ENCODE results near the gene RAP1GAP. TPM values are rescaled to one million over a fixed set of nuclear protein-coding genes. Genes with fewer than 3 reads are reported as not detected.

RAP1GAP gene
- polyA plus RNA-seq, 3 donors = 0.04 TPM; not detected in 2

- DNase-seq = no peak
- Mint-ChIP-seq H3K9me3 (no peaks in the 10 kb centered on the region), H3K4me1 (peaks cover 18% of the 10 kb centered on the region), H3K4me3 (no peak overlapping the region), H3K27ac (no peak overlapping the region), H3K27me3 (ENCODE audit: low read depth in 3 of 3) (peaks cover 14 to 32% (median 21%) of the 10 kb centered on the region in 3 donors), H3K36me3 (no peaks in the 10 kb centered on the region)
- H3K4me2 ChIP-seq (replicated peaks; ENCODE audit: extremely low read depth, low read length, poor library complexity, severe bottlenecking) = no peak overlapping the region
- H4K20me1 ChIP-seq (ENCODE audit: insufficient read depth, low read length) = no peaks in the 10 kb centered on the region
- intact Hi-C loops (cut with micrococcal nuclease) = no loop called here
- no peak overlapping the region for H2AFZ ChIP-seq (ENCODE audit: insufficient read depth, low read depth, low read length, poor library complexity, severe bottlenecking)
- H3K27ac ChIP-seq (ENCODE audit: low read depth in 1 of 2, low read length in 2 of 2) = no peak overlapping the region
- no peaks in the 10 kb centered on the region for H3K79me2 ChIP-seq (ENCODE audit: insufficient read depth, low read length)
- no peaks in the 10 kb centered on the region for H3K36me3 ChIP-seq (replicated peaks in 1 of 2; ENCODE audit: control insufficient read depth in 1 of 2, insufficient read depth in 2 of 2, low read length in 2 of 2)
- H3K9ac ChIP-seq (ENCODE audit: insufficient read depth, low read length, poor library complexity, severe bottlenecking) = no peak overlapping the region
- no peaks in the 10 kb centered on the region for H3K9me3 ChIP-seq (replicated peaks in 1 of 2; ENCODE audit: control insufficient read depth in 1 of 2, insufficient read depth in 1 of 2, low read length in 2 of 2)
- 88% methylated on average over 4 of the region's 5 CpGs for WGBS (ENCODE audit: insufficient coverage)
- H3K4me1 ChIP-seq (ENCODE audit: control insufficient read depth in 1 of 2, insufficient read depth in 2 of 2, low read length in 2 of 2) = peaks cover 0 to 13% of the 10 kb centered on the region in 2 donors
- TF ChIP-seq, protein P1, sequence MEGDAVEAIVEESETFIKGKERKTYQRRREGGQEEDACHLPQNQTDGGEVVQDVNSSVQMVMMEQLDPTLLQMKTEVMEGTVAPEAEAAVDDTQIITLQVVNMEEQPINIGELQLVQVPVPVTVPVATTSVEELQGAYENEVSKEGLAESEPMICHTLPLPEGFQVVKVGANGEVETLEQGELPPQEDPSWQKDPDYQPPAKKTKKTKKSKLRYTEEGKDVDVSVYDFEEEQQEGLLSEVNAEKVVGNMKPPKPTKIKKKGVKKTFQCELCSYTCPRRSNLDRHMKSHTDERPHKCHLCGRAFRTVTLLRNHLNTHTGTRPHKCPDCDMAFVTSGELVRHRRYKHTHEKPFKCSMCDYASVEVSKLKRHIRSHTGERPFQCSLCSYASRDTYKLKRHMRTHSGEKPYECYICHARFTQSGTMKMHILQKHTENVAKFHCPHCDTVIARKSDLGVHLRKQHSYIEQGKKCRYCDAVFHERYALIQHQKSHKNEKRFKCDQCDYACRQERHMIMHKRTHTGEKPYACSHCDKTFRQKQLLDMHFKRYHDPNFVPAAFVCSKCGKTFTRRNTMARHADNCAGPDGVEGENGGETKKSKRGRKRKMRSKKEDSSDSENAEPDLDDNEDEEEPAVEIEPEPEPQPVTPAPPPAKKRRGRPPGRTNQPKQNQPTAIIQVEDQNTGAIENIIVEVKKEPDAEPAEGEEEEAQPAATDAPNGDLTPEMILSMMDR (IDR thresholded peaks at IDR 0.05) = no peak
- peaks cover 6 to 16% of the 10 kb centered on the region in 2 donors for H3K27me3 ChIP-seq (ENCODE audit: control insufficient read depth in 2 of 2, insufficient read depth in 2 of 2, low read length in 2 of 2)
- H3K4me3 ChIP-seq (replicated peaks in 1 of 3; ENCODE audit: low read depth in 2 of 3, low read length in 3 of 3) = no peak overlapping the region
Observed at GRCh38 chr1:21661886-21662285, 7.3 kb downstream of the RAP1GAP start.

DNA sequence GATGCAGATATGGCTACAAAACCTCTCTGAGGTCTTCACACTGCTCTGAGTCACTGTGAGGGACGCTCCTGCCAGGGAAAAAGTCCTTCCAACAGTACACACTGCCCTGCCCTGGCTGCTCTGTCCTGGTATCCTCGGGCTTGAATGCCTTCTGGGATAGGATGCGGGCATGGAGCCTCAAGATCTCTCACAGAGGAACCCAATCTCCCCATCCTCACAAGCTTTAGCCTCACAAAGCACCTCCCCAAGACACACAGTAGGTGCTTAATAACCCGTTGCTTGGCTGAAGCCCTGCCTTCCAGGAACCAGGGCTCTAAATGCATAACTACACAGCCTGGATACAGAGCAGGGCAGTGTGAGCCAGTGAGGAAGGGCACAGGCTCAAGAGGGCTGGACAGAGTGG is 9.2 kb downstream of the RAP1GAP start:
- 53% methylated on average over 3 of the region's 4 CpGs for WGBS (ENCODE audit: insufficient coverage)
- H2AFZ ChIP-seq (ENCODE audit: insufficient read depth, low read depth, low read length, poor library complexity, severe bottlenecking) = no peak overlapping the region
- H3K79me2 ChIP-seq (ENCODE audit: insufficient read depth, low read length) = no peaks in the 10 kb centered on the region
- intact Hi-C loops (cut with micrococcal nuclease) = no loop called here
- H3K27me3 ChIP-seq (ENCODE audit: control insufficient read depth in 2 of 2, insufficient read depth in 2 of 2, low read length in 2 of 2) = peaks cover 6 to 13% of the 10 kb centered on the region in 2 donors
- peak overlapping the region in 1 of 2 donors; percentile 76 for H3K4me3 Mint-ChIP-seq
- no peak overlapping the region for H3K27ac ChIP-seq (ENCODE audit: low read depth in 1 of 2, low read length in 2 of 2)
- no peaks in the 10 kb centered on the region for H3K36me3 ChIP-seq (replicated peaks in 1 of 2; ENCODE audit: control insufficient read depth in 1 of 2, insufficient read depth in 2 of 2, low read length in 2 of 2)
- no peak overlapping the region for H3K4me3 ChIP-seq (replicated peaks in 1 of 3; ENCODE audit: low read depth in 2 of 3, low read length in 3 of 3)
- H3K27ac Mint-ChIP-seq = no peak overlapping the region
- H3K9me3 ChIP-seq (replicated peaks in 1 of 2; ENCODE audit: control insufficient read depth in 1 of 2, insufficient read depth in 1 of 2, low read length in 2 of 2) = no peaks in the 10 kb centered on the region
- no peak for DNase-seq
- H3K4me1 ChIP-seq (ENCODE audit: control insufficient read depth in 1 of 2, insufficient read depth in 2 of 2, low read length in 2 of 2) = peaks cover 0 to 13% of the 10 kb centered on the region in 2 donors
- H4K20me1 ChIP-seq (ENCODE audit: insufficient read depth, low read length) = no peaks in the 10 kb centered on the region
- H3K9ac ChIP-seq (ENCODE audit: insufficient read depth, low read length, poor library complexity, severe bottlenecking) = no peak overlapping the region
- TF ChIP-seq, protein P1 (IDR thresholded peaks at IDR 0.05) = no peak
- H3K4me1 Mint-ChIP-seq = peaks cover 13% of the 10 kb centered on the region
- no peaks in the 10 kb centered on the region for H3K9me3 Mint-ChIP-seq
- peaks cover 16 to 38% (median 28%) of the 10 kb centered on the region in 3 donors for H3K27me3 Mint-ChIP-seq (ENCODE audit: low read depth in 3 of 3)
- no peaks in the 10 kb centered on the region for H3K36me3 Mint-ChIP-seq
- no peak overlapping the region for H3K4me2 ChIP-seq (replicated peaks; ENCODE audit: extremely low read depth, low read length, poor library complexity, severe bottlenecking)
